Adipose tissue (tissue), 3 donors: Measurements from ENCODE around the gene PIGR. TPM values are rescaled to one million over a fixed set of nuclear protein-coding genes. Genes with fewer than 3 reads are reported as not detected.

Source experiments
- H3K27ac ChIP-seq: one replicate; pipeline ENCODE4 v1.5.1; 2013; ENCODE audit warnings: low read depth, low read length
- WGBS, 3 donors: extraction: QIAGEN DNeasy Blood & Tissue Kit; methylation state at CpG; one replicate each; pipeline ENCODE4 v1.1.7; 2013; 5-methylcytosine and 5-hydroxymethylcytosine counted together
- polyA plus RNA-seq, 3 donors: library from polyadenylated mRNA; stranded (reverse); fragments of 200-250 nt; gene quantifications; one replicate each; pipeline ENCODE4 v1.2.3, GENCODE V29; 2013
- donor health status: healthy with polysubstance abuse.
- donor health status: Bipolar disorder and iron deficiency.
- donor health status: healthy.

The PIGR gene
- polyA plus RNA-seq, 3 donors, result 1.5 to 3.9 (median 3.5) TPM

DNA sequence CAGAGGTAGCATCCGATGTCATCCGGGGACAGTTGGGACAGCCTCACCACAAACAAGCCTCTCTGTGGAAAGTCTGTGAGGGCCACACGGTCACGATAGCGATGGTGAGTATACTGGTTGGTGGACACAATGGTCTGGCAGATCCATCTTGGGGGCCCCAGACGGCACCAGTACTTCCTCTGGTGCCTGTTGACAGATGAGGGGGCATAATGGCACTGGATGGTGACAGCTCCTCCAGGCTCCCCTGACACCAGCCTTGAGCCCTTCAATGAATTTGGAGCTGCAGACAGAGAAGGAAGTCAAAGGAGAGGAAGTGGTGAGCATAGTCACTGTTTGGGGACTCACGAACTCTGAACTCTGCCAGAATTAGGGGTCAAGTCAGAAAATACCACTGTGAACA, 16.0 kb upstream of the PIGR start:
- H3K27ac ChIP-seq, result no peak overlapping the region
- 71 to 88% (median 83%) methylated on average over 7 of the region's 7 CpGs for WGBS, 3 donors

GRCh38 chr1:206961668-206962067, 15.4 kb upstream of the PIGR start:
- 57 to 96% (median 73%) methylated on average over 3 of the region's 3 CpGs for WGBS, 3 donors
- no peak overlapping the region for H3K27ac ChIP-seq

GRCh38 chr1:206960676-206961386, 14.6 kb upstream of the PIGR start:
- H3K27ac ChIP-seq, result no peak overlapping the region
- WGBS, 3 donors, result 87 to 91% (median 88%) methylated on average over 6 of the region's 6 CpGs

GRCh38 chr1:206958144-206958543, 11.9 kb upstream of the PIGR start:
- 75 to 81% (median 80%) methylated on average over 2 of the region's 2 CpGs for WGBS, 3 donors
- H3K27ac ChIP-seq, result no peak overlapping the region

- H3K27ac ChIP-seq, result no peak overlapping the region
- WGBS, 3 donors, result 83 to 88% (median 87%) methylated on average over 5 of the region's 5 CpGs
These were observed 11.4 kb upstream of the PIGR start for GRCh38 chr1:206957639-206958038.

DNA sequence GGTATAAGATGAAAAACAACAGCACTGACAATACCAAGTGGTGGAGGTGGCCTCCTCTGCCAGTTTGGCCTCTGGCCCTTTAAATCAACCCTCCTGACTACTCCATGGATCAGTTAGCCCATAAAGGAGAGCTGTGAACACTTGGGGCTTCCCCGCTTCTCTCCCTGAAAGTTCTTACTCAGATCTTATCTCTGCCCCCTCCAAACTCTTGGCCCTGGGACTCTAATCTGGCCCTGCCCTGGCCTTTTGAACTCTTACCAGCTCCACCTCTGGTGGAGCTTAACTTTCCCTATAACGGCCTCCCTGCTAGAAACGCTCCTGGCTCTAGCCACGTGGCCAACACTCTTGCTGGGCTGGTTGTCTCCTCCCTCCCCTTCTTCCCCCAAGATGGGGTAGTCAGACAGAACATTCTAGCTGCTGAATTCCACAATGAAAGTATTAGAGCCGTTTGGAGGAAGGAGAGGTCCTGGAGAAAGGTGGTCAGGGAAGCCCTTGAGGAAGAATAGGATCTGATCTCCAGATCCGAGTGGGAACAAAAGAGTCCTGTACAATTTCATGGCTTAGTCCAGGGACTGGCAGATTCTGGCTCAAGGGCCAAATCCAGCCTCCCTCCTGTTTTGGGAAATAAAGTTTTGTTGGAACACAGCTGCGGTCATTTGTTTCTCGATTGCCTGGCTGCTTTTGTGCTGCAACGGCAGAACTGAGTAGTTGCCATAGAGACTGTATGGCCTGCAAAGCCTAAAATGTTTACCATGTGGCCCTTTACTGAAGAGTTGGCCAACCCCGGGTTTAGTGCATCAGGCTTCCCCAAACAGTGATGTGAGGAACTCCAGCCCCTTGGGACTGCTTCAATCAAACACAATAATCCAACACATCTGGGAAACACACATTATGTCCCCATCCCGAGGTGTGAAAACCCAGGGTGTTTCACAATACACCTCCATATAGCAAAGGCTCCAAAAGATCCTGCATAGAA, 9.5 kb upstream of the PIGR start:
- H3K27ac ChIP-seq, result no peak overlapping the region
- WGBS, 3 donors, result 51 to 68% (median 60%) methylated on average over 11 of the region's 11 CpGs

DNA sequence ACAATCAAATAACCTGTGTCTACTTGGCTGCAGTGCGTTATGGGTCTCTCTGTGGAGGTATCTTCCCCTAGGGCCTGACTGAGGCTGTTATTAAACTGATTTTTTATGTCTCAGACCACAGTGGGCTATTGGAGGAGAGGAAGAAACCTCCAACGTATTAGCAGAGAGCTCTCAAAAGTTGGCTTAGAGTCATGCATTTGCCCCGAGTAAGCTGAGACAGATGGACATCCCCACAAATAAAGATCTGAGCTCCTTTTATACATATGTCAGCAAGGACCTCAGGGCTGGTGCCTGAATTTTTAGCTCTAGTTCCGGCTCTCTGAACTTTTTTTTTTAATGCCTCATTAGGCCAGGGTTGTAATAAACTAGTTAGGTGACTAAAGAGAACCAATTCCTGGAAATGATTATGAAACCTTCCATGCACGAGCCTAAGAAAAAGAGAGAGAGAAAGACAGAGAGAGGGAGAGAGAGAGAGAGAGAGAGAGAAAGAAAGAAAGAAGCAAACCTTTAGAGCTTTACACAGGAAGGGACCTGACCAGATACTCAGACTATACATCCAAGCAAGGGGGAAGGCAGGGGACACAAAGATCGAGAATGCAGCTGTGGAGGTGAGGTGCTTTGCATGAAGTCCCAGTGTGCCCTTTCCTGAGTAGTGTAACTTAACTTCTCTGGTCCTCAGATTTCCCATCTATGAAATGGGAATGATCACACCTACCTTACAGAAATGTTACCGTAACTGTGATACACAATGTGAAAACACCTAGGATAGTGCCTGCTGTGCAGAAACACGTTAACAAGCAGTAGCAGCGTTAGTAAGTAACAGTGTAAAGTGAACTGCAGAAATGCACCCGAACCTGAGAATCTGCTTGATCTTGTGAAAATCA, 8.4 kb upstream of the PIGR start:
- H3K27ac ChIP-seq, result no peak overlapping the region
- 73 to 77% (median 76%) methylated on average over 10 of the region's 10 CpGs for WGBS, 3 donors

DNA sequence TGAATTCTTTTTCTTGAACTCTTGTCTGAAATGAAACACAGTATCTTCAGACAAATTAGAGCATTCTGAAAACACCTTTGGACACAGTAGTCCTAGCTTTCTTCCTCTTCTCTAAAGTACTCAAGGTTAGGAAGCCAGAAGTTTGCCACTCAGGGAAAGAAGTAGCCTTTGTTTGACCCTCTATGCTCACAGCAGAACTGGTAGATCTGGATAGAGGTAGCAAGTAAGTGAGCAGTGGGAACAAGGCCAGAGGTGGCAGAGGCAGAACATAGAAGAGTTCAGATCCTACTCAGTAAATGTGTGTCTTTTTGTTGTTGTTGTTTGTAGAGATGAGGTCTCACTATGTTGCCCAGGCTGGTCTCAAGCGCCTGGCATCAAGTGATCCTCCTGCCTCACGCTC, 7.4 kb upstream of the PIGR start:
- no peak overlapping the region for H3K27ac ChIP-seq
- 87 to 97% (median 94%) methylated on average over 2 of the region's 2 CpGs for WGBS, 3 donors

DNA sequence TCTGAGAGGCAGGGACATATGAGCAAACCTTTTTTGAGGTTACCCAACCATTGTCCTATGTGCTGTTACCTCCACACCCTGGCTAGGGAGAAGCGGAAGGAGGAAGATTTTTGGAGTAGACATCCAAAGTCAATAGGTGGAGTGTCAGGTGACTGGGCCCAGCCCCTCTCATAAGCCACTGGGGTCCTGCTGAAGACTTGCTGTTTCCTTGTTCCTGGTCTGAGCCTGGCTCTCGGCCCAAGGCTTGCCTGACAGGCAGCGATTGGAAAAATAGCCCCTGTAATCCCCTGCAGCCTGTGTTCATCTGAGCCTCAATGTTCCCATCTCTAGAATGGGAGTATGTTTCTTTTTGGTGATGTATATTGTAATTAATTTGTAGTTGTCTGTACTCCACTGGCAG, 6.9 kb upstream of the PIGR start:
- WGBS, 3 donors, result 84 to 87% (median 87%) methylated on average over 3 of the region's 3 CpGs
- H3K27ac ChIP-seq, result no peak overlapping the region

DNA sequence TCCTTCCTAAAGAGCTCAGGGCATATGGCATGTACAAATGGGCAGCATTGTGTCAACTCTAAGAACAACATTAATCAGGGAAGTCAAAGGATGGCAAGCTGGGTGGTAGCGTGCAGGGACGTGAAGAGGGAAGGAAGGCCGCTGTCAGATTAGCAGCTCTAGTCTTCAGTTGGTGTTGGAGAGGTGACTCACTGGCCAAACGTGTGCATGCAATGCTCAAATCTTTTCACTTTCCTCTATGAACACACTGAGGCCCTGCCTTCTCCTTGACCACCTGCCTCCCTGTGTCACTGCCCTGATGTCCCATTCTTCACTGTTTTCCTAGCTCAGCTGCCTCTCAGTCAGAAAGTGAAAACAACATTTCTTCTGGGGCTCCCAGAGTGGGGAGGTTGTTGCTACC, 5.9 kb upstream of the PIGR start:
- WGBS, 3 donors, result 44 to 77% (median 55%) methylated on average over 4 of the region's 4 CpGs

GRCh38 chr1:206951318-206952100, 5.2 kb upstream of the PIGR start:
- no peak overlapping the region for H3K27ac ChIP-seq
- WGBS, 3 donors, result 54 to 73% (median 63%) methylated on average over 4 of the region's 4 CpGs

More for the DNA sequence above, 5.9 kb upstream of the PIGR start:
- no peak overlapping the region for H3K27ac ChIP-seq

DNA sequence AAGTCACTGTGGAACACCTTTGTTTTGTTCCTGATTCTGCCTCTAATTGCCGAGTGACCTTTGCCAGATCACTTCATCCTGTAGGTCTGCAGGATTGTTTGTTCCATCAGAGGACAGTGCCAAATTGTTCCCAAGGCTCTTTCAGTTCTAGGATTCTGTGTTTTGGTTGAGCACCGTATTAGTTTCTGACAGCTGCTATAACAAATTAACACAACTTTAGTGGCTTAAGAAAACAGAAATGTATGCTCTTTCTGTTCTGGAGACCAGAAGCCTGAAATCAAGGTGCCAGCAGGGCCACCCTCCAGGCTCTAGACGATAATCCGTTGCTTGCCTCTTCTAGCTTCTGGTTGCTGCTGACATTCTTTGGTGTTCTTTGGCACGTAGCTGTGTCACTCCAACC, 3.4 kb upstream of the PIGR start:
- WGBS, 3 donors, result 87 to 93% (median 91%) methylated on average over 5 of the region's 5 CpGs

DNA sequence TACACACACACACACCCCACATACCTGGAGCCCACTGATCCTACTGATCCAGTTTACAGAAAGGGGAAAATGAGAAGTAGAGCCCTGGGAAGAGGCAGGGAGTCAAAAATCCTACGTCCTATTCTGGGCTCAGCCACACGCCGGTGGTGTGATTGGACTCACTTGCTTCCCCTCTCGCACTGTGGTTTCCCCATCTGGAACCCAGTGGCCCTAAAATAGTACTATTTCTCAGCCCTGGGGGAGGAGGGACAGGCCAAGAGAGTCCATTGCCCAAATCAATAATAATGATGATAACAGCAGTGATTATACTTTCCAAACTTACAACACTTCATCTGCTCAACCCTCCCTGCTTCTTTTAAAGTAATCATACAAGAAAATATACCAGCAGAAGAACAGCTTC, 2.9 kb upstream of the PIGR start:
- WGBS, 3 donors, result 40 to 80% (median 69%) methylated on average over 4 of the region's 4 CpGs
- H3K27ac ChIP-seq, result no peak overlapping the region

More for the DNA sequence above, 3.4 kb upstream of the PIGR start:
- no peak overlapping the region for H3K27ac ChIP-seq

DNA sequence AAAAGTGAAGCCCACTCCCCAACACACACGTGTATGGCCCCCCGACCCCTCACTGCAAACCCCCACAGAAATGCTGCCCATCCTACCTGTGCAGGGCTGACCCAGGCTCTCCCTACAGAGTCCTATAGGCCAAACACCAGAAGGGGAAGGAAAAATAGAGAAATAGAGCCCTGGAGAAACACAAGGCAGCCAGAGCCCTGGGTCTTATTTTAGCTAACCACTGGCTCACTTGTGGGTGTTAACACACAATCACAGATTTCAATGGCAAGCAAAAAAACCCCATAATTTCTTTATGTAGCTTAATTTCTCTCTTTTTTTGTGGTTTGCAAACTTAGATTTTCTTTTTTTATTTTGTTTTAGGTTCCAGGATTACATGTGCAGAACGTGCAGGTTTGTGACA, 989 bp upstream of the PIGR start:
- WGBS, 3 donors, result 81 to 82% (median 81%) methylated on average over 3 of the region's 3 CpGs
- no peak overlapping the region for H3K27ac ChIP-seq

DNA sequence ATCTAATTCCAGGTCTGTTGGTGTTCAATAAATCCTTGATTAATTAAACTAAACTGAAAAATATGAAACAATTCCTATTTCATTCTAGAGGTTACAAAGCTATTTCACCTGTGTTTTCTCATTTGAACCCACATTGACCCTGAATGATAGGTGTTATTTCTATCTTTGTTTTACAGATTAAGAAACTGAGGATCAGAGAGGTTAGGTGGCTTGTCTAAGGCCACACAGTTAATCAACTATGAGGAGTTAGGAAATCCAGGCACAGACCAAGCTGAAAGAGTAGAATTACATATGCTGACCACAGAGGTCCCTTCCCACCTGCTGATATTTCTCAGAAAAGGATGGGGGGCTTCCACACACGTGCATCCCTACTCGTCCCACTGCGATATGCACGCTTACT, 487 bp downstream of the PIGR start:
- 88 to 92% (median 91%) methylated on average over 4 of the region's 4 CpGs for WGBS, 3 donors
- no peak overlapping the region for H3K27ac ChIP-seq

DNA sequence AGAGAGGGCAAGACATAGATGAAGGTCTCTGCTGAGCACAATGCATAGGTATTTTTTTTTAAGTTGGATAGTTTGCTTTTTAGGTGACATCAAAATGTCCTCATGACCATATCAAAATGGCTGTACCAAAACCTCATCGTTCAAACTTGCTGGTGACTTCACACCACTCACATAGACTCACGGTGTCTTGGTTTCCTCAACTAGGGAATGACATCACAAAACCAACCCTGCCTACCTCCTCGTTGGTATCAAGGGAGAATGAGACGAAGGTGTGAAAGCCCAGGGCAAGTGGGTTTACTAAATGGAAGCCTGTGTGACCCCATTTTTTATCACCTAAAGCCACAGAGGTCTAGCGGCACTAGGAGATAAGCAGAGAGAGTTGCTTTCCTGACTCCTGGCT, 1.6 kb downstream of the PIGR start:
- 57 to 77% (median 69%) methylated on average over 5 of the region's 5 CpGs for WGBS, 3 donors
- no peak overlapping the region for H3K27ac ChIP-seq

DNA sequence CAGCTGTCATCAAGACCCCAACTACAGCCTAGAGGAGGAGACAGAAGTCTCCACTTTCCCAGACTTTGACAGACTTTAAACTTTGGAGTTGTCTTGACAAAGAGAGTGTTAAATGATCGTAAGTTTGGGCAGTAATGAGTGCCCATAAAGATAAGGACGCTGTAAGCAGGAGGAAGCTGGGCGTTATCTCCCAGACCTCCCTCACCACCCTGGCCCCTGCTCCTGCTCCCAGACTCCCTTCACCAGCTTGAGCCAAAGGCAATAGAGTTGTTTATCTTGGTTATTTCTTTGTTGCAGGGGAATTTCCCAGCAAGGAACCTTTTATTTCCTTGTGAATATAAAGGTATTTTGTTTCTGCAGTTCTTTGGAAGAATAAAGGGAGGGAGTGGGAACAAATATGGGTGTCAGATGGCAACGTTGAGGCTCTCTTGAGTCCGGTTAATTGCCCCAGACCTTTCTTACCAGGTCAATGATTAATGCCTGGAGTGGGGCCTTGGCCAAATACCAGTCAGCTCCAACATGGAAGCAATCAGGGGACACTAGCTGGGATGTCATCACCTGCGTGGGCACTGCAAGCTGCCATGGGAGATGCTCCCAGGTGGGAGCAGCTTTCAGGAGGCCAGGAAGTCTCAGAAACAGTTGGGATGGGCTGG, 4.4 kb downstream of the PIGR start:
- 21 to 46% (median 43%) methylated on average over 6 of the region's 6 CpGs for WGBS, 3 donors
- no peak overlapping the region for H3K27ac ChIP-seq
